H1 (cell line): ENCODE results near the gene MAPK11. TPM values are rescaled to one million over a fixed set of nuclear protein-coding genes. Genes with fewer than 3 reads are reported as not detected.

Source experiments
- E2F6 ChIP-seq: IDR thresholded peaks from 2 replicates; pipeline ENCODE4 v1.6.1; 2012; ENCODE audit warnings: inconsistent platforms
- JUN ChIP-seq: IDR thresholded peaks from 2 replicates; pipeline ENCODE4 v1.6.1; 2011; ENCODE audit warnings: low read depth, mild to moderate bottlenecking, improper control_type of control experiment, low read length
- POLR2A ChIP-seq, 2 experiments: IDR thresholded peaks; 1 replicate in 1 of 2; 2 replicates in 1 of 2; pipeline ENCODE4 v1.6.1; 2011; ENCODE audit warnings: low read depth in 2 of 2, low read length in 2 of 2, mild to moderate bottlenecking in 2 of 2; ENCODE audit errors: control extremely low read depth in 1 of 2
- SP4 ChIP-seq: IDR thresholded peaks from 2 replicates; pipeline ENCODE4 v1.6.1; 2012; ENCODE audit warnings: low read length, inconsistent platforms
- USF2 ChIP-seq: IDR thresholded peaks from 2 replicates; pipeline ENCODE4 v1.6.1; 2011; ENCODE audit warnings: low read length, improper control_type of control experiment
- polyA plus RNA-seq, 7 experiments: library from polyadenylated mRNA; depleted of rRNA in 3 of 7; stranded (reverse) in 5 of 7; unstranded in 2 of 7; fragments of >200 nt in 5 of 7; fragments of 200-250 nt in 2 of 7; gene quantifications; 1 replicate in 5 of 7; 2 replicates in 1 of 7; 4 replicates in 1 of 7; pipeline versions ENCODE4 v1.2.1 to v1.2.3, GENCODE V29; 2011 to 2013; ENCODE audit warnings: missing spikeins in 2 of 7, mixed read lengths in 2 of 7
- total RNA-seq: library from RNA; stranded (reverse); fragmentation: NEBNext Ultra II Directional; extraction: Animal tissue kit (Norgen Biotek cat#: 25700); gene quantifications from 2 replicates; pipeline ENCODE4 v1.2.1, GENCODE V29; 2021

The MAPK11 gene
- total and polyA plus RNA-seq, 2 of the 8 experiments (the other 6 are each of a cell fraction or from before 2014, with no cell fraction given): 0.70 to 1.5 TPM

- TF ChIP-seq SP4: no peak
- no peak for TF ChIP-seq USF2
- TF ChIP-seq POLR2A (IDR thresholded peaks at IDR 0.05; ENCODE audit: control extremely low read depth in 1 of 2, low read depth in 2 of 2, low read length in 2 of 2): no peak
- TF ChIP-seq JUN: no peak
- TF ChIP-seq E2F6: no peak
These were observed 10.9 kb downstream of the MAPK11 start (continued) for GRCh38 chr22:50259302-50259701.
